DMS53 (cell line): ENCODE data around the gene GALNT11.
"Not testable (repeated sequence)": the region's sequence is repeated elsewhere in the genome, so short reads cannot be mapped to it uniquely, and the experiment has no call there.

Experiments used
- DNase-seq: peaks from one replicate; lab custom pipeline; 2025; lab: John Stamatoyannopoulos, UW

The GALNT11 gene

DNA sequence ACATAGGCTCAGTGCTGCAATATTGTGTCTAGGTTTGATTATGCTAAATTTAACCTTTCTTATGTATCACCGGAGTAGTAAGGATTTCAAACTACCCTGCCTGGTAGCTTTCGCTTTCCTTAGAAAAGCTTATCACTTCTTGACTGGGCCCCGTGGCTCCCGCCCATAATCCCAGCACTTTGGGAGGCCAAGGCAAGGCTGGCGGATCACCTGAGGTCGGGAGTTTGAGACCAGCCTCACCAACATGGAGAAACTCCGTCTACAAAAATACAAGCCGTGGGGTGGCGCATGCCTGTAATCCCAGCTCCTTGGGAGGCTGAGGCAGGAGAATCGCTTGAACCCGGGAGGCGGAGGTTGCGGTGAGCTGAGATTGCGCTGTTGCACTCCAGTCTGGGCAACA, 49.9 kb downstream of the GALNT11 start:
- DNase-seq = not testable (repeated sequence)

DNA sequence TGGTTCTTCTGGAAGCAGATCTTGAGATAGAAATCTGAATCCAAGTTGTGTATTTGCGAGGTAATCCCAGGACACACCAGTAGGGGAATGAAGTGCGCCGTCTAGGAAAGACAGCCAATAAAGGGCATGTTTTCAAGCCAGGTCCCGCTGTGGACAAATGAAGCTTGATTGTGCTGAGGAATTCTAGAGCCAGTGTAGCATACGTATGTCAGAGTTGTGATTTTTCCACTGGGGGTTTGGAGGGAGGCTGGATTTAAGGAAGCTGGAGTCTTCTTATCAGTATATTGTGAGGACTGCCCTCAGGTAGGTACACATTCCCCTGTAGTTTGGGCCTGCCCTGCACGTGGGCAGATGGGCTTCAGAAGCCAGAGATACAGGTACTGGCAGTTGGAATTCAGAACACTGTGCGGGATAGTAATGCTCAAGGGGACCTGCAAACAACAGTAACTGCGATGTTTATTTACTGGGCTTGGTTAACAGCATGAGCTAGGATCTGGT, 50.9 kb downstream of the GALNT11 start:
- peak; percentile 53 for DNase-seq

DNA sequence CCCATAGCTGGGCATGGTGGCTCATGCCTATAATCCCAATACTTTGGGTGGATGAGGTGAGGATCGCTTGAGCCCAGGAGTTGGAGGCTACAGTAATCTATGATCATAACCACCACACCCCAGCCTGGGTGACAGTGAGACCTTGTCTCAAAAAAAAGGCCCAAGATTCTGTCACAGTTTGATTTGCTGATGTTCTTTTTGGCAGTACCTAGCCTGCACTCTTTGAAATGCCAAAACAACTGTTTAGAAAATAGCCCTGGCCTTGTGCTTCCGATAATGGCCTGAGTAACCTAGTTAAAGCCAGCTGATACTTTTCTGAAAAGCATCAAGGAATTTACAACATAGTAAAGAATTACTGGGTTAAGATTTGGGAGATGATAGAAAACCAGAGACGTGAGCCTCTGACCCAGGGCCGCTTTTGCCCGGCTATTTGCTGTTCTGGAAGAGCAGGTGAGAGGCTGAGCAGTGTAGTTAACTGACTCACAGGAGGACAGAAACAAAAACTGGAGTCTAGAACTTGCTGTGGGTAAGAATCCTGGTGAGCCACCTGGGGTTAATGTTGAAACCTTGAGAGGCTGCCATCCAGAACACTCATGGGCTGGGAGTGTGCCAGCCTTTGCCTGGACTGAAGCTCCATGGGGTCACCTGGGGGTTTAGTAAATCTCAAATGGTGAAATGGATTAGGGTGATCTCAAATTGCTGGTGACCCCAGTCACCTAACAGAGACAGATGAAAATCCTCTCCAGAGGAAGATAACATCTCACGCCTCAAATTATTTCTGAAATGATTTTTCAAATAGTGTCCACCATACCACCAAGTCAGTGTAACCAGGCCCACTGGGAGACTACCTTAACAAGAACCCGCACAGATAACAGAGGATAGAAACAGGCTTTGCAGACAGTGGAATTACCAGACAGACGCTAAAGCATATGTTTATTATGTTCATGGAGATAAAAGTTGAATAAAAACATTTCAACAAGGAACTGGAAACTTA, 51.8 kb downstream of the GALNT11 start:
- DNase-seq = no peak

DNA sequence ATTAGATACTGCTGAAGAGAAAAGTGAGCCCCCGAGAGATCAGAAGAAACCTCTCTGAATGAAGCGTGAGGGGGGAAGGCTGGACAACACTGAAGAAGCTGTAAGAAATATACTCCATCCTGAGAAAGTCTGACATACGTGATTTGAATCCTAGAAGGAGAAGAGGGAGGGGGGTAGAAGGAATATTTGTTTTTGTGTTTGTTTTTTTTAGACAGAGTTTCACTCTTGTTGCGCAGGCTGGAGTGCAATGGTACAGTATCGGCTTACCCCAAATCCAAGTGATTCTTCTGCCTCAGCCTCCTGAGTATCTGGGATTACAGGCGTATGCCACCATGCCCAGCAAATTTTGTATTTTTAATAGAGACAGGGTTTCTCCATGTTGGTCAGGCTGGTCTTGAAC, 52.6 kb downstream of the GALNT11 start:
- DNase-seq = no peak

DNA sequence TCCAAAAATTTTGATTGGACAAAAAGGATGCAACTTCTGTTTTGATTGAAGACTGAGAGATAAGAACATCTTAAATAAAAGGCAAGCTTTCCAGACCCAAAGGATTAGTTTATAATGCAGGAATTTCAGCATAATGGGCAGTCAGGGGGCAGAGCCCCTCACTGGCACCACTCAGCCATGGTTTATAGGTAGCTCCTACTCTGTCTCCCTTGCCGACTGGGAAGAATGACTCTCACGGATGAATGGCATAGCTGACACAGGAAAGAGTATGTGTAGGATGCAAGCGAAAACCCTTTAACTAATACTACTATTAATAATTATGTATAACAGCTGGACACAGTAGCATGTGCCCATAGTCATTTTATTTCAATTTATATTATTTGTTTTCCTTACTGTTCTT, 53.3 kb downstream of the GALNT11 start:
- DNase-seq = no peak

DNA sequence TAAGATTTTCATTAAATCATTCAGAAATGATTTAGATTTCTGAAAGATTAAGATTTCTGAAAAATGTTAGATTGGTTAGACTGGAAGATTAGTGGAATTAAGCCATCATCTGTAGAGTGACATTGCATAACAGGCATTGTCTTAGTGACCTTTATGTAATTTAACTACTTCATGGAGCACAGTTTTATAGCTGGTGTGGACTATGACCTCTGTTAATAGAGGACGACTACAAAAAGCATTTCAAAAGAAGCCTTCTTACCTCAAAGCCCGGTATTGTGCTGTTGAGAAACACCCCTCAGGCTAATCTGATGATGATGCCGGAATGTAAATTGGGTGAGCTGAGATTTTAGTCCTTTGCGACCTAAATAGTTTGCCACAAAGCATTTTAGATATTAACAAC, 55.6 kb downstream of the GALNT11 start:
- DNase-seq = no peak

DNA sequence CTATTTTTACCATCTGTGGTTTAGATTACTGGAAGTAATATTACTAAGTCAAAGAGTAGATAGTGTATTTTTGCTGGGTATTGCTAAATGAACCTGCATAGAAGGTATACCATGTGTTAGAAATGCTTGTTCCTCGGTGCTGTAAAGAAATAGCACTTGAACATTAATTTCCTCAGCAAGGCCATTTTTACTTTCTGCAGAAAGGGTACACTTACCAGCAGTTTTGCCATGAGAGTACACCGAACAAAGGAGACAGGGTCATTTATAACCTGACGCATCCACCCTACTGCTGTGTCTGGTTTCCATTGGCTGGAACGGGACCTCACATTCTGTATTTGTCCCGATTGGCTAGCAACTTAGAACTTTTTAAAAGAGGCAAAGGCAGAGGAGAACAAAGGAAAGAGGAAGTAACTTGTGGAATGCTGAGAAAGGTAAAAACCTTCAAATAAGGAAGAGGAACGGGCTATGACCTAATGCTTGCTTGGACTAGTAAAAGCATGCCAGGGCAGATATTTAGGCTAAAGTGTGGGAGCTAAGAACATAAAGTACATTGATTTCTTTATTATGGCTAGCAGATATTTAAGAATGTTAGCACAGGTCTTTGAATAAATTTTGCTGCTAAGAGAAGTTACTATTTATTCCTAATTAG, 56.7 kb downstream of the GALNT11 start:
- not testable (repeated sequence) for DNase-seq

DNA sequence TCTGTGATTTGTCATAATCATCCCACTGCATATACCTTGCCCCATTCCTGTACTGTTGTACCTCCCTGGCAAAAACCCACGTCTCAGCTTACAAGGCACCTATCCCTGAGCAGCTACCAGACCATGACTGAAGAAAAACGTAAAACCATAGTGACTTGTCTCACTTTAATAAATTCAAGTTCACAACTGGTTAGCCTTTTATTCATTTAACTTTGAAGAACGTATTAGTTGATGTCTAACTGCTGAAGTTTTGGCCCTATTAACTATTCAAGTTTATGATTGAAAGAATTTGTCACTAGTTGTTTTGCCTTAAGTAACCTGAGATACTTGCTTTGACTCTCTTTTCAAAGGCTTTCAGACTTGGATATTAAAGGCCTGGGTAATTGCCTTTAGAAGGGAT, 59.7 kb downstream of the GALNT11 start:
- no peak for DNase-seq

DNA sequence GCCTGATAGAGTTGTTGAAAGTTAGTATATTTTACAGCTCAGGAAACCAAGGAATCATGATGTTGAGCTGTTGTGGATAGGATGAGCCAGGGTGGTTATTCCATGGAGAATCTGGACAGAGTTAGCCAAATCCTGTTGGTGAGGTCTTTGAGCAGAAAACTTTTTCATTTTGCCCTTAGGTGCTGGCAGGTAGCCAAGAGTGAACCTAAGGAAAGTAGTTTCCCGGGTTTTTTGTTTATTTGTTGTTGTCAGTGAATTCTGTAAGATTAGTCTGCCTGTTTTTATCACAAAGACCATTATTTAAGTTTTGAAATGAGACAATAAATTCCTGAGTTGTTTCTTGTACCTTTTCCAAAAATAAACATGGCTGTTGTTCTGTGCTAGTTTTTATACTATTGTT, 61.0 kb downstream of the GALNT11 start:
- DNase-seq = no peak

DNA sequence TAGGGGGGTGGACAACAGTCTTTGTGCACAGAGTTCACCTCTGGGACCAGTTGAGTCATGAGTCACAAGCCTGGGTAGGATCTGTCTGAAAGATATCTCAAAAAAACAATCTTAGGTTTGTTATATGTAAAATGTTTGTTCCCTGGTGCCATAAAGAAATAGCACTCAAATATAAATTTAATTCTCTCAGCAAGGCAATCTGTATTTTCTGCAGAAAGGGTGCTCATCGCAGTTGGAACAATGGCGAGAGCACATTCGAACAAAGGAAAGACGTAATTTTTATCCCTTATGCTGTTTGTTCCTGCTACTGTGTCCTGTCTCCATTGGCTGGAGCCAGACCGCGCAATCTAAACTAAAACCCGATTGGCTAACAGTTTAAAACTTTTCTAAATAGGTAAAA, 63.7 kb downstream of the GALNT11 start:
- no peak for DNase-seq

DNA sequence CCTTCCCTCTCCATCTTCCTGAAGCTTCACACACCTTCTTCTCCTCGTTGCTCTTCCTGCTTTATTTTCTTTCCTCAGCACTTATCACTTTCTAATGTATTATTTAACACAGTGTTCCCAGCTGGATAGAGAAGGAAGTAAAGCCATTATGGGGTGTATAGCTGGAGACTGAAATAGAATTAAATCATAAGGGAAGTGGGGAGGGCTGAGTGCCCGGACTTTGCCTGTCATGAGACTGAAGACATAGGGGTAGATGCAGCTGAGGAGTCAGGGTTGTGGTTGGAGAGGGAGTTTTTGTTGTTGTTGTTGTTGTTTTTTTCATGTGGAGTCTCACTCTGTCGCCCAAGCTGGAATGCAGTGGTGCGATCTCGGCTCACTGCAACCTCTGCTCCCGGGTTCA, 65.3 kb downstream of the GALNT11 start:
- no peak for DNase-seq

DNA sequence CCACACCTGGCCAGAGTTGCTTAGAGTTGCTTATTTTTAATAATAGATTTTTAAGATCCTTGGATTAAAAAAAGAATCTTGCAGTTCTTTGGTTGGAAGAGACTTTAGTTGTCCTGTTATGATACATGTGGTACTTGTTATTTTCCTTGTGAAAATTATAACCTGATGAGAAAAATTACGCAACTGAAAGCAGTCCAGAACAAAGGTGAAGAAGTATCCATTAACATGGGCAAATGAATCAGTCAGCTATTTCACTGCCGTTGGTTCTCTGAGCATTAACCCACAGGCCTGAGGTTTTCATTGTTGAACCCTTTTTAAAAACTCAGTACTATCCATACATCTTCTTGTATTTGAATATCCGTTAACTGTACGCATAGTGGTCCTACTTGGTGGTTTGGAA, 68.2 kb downstream of the GALNT11 start:
- no peak for DNase-seq

DNA sequence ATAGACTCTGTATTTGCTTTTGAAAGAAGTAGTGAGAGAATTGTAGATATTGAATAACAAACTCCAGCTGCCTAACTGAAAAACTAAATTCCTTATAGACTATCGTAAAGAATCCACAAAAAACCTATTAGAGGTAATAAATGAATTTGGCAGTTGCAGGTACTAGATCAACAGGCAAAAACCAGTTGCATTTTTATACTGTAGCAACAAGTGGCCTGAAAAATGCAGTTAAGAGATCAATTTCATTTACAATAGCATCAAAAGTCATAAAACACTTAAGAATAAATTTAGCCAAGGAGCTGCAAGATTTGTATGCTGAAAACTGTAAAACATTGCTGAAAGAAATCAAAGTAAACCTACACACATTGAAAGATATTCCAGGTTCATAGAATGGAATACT, 70.3 kb downstream of the GALNT11 start:
- DNase-seq = no peak

DNA sequence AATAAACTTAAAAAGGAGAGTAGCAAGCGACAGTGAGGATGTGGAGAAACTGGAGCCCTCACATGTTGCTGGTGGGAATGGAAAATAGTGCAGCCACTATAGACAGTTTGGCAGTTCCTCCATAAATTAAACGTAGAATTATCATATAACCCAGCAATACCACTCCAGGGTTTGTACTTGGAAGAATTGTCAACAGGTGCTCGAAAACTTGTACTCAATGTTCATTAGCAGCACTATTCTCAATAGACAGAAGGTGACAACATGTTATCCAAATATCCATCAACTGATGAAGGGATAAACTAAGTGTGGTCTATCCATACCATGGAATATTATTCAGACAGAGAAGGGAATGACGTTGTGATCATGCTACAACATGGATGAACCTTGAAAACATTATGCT, 71.9 kb downstream of the GALNT11 start:
- DNase-seq = no peak

DNA sequence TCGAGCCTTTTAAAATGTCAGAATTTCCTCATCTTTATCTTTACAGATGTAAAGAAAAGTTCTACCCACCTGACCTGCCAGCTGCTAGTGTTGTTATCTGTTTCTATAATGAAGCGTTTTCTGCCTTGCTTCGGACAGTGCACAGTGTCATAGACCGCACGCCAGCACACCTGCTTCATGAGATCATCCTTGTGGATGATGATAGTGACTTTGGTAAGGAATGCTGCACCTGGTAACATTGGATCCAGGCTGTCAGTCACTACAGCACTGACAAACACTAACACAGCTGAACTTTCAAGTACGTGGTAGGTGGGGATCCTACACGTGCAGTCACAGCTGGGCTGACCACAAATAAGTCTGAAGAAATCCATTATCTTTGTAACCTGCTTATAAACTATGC, 77.6 kb downstream of the GALNT11 start:
- DNase-seq = peak; percentile 47

DNA sequence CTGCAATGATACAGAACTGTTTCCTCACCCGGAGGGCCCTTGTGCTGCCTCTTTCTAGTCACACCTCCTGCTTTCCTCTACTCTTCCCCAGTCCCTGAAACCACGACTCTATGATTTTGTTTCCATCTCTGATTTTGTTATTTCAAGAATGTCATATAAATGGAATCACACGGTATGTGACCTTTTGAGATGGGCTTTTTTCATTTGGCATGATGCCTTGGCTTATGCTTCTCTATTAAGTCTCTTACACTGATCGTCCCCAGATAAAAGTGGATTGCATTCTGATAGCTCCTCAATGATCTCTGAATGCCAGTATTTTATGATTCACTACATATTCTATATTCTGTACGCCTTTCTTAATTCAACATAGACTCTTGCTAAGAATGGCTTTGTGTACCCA, 78.2 kb downstream of the GALNT11 start:
- no peak for DNase-seq

DNA sequence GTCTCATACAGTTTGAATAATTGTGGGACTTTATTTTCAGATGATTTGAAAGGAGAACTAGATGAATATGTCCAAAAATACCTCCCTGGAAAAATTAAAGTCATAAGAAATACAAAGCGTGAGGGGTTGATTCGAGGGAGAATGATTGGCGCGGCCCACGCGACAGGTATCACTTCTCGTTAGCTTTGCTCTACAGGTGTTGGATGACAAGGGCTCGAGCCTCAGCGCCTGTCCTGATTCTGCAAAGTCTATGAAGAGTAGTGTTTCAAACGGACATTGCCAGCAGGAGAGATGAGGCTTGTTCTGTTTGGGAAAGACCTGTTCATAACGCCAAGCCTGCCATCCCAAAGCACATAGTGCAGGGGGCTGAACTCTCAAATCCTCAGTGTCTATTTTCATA, 79.7 kb downstream of the GALNT11 start:
- no peak for DNase-seq

DNA sequence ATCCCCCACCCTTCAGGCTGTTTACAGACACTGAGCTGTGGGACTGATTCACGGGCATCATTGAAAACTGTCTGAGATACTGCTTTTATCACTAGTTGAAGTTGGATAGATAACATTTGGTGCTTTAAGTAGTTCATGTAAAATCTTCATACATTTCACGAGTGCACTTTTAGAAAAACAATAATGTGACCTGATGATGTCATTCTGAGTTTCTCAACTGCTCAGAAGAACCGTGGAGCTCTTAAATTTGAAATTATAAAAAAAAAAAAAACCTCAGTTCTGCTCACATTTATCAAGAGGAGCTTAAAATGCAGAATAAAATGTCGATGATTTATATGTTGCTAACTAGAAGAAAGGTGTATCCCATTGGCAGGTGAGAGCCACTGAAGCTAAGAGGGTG, 81.5 kb downstream of the GALNT11 start:
- DNase-seq = no peak

DNA sequence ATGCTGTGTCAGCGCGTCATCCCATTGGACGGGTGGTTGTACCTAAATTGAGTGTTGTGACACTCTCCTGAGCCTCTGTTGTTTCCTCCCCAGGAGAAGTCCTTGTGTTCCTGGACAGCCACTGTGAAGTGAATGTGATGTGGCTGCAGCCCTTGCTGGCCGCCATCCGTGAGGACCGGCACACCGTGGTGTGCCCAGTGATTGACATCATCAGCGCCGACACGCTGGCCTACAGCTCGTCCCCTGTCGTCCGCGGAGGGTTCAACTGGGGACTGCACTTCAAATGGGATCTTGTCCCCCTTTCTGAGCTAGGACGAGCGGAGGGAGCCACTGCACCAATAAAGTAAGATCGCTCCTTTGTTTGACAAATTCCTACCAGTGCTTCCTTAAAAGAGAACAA, 82.5 kb downstream of the GALNT11 start:
- DNase-seq = no peak

DNA sequence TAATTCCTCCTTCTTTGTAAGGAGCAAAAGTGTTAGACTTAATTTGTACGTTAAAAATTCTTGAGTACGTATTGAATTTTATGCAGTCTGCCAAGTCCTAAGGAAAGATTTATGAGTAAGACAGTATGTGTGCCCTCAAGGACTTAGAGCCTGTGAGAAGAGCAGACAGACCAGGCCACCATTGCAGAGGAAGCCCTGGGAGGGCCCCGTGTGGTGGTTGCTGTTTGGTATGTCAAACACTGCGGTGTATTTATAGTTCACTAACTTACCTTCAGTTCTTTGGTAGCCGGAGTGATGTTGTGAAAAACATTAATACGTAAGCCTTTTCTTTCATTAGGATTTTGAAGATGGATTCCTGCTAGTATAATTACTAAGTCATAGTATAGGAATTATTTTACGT, 82.9 kb downstream of the GALNT11 start:
- DNase-seq = no peak

DNA sequence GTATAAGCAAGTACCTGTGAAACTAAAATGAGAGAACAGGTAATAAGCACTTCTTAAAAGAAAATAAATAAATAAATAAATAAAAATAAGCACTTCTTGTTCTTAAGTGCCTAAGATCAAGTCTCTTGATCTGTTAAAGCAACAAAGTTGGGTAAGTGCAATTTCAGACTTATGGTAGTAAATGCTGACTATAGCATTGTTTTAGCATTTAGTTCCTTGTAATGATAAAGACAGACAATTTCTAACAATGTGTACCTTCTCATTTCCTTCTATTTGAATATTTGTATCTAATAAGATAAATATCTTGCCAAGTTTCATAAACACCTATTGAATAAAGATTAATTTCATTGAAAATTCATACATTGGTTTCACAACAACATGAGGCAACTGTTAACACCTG, 87.4 kb downstream of the GALNT11 start:
- no peak for DNase-seq

DNA sequence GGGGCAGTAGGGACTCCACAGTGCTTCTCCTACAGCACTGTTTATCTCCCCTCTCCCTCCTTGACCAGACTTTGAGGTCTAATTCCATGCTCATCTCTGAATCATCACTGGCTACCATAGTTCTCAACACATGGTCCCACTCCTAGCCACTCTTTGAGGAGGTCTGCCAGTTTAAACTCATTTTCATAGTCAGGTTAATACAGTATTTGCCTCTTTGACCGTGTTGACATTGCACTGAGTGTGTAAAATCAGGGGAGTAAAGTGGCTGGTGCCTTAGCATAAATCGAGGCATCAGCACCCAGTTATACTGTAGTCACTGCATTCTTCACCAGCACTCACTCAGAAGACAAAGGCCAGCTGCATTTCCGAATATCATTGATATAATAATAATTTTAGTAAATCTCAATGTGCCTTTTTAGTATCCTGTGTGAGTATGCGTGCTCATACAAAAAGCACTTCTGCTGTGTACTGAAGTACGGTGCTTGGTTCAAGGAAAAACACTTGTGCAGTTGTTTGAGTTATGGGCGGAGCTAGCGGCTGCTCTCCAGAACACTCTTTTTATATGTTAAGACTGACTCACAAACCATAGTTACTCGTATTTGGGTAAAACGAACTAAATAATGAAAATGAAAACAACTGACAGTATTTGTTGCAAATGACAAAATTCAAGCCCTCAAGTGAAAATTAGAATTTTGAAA, 89.7 kb downstream of the GALNT11 start:
- peak; percentile 40 for DNase-seq

DNA sequence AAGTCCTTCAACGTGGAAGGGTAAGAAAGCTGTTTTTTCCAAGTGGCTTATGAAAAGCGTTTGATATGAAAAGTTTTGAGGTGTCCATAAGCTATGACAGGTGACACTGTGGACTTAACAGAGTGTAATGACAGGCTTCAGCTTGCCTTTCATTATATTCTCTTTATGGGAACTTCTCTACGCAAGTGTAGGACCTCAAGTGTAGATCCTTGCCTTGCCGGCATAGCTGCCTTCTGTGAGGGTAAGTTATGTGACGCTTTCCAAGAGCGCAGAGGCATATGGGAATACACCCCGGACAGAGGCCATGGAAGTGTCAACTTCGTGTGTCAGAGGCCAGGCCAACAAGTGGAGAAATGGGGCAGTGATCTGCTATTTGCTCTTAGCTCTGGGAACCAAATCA, 91.9 kb downstream of the GALNT11 start:
- no peak for DNase-seq
